ENCODE results near the gene ELP4. TPM values are rescaled to one million over a fixed set of nuclear protein-coding genes. Genes with fewer than 3 reads are reported as not detected.

The ELP4 gene, protein sequence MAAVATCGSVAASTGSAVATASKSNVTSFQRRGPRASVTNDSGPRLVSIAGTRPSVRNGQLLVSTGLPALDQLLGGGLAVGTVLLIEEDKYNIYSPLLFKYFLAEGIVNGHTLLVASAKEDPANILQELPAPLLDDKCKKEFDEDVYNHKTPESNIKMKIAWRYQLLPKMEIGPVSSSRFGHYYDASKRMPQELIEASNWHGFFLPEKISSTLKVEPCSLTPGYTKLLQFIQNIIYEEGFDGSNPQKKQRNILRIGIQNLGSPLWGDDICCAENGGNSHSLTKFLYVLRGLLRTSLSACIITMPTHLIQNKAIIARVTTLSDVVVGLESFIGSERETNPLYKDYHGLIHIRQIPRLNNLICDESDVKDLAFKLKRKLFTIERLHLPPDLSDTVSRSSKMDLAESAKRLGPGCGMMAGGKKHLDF
- total RNA-seq, result 10 to 100 TPM; 16.9 TPM

DNA sequence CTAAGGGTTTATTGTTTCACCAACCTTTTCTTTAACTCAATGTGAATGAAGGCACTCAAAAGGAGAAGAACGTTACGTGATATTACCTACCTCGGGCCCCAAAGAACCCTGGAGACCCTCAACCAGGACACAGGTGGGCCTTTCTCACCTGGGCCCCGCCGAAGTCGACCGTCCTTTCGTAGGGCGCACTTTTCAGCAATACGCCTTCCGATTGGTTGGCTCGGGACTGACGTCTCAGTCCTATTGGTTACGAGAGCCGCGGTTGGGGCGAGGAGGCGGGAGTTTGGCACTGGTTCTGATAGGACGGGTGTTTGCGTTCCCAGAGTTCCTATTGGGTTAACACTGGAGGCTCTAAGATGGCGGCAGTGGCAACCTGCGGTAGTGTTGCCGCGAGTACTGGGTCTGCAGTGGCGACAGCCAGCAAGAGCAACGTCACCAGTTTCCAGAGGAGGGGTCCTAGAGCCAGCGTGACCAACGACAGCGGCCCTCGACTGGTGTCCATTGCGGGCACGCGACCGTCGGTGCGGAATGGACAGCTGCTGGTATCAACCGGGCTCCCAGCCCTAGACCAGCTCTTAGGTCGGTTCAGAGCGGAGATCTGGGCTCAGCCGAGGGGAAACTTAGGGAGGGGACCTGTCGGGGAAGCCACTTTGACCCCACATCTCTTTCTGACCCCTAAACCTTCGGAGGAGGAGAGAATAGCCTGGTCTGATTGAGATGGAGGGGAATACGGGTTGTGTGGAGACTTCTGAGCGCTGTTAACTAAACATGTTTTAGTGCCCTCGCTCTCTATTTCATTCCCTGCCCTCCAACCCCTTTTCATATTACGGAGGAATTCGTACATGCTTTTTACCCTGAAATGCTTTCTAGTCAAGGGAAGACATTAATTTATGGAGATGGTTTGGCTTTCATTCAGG, at the start of gene ELP4, which contains the start of gene IMMP1L:
Gene ELP4, plus strand, starts transcription at position 339 of the 917 bp plus-strand sequence. Its CDS starts 18 bp downstream, at position 357.
Gene IMMP1L, minus strand, starts transcription at position 194 of the 917 bp plus-strand sequence. CDS start 46,346 bp downstream, outside the sequence.
- Histone ChIP-seq H3K27me3 (replicated peaks; ENCODE audit: insufficient read depth) (no peaks in the 10 kb centered on the region), H3K36me3 (no peaks in the 10 kb centered on the region), H3K4me3 (peak within 1 kb of the TSS; percentile 88), H3K27ac (peak within 1 kb of the TSS; percentile 79 to 80), H3K9me3 (no peaks in the 10 kb centered on the region), H3K4me1 (ENCODE audit: control insufficient read depth in 1 of 2, low read depth in 2 of 2) (peaks cover 14 to 25% of the 10 kb centered on the region in 2 donors)
- peak; percentile 98 for ATAC-seq (ENCODE audit: insufficient number of reproducible peaks, low FRiP score, low read depth)
- TF ChIP-seq, protein P1, sequence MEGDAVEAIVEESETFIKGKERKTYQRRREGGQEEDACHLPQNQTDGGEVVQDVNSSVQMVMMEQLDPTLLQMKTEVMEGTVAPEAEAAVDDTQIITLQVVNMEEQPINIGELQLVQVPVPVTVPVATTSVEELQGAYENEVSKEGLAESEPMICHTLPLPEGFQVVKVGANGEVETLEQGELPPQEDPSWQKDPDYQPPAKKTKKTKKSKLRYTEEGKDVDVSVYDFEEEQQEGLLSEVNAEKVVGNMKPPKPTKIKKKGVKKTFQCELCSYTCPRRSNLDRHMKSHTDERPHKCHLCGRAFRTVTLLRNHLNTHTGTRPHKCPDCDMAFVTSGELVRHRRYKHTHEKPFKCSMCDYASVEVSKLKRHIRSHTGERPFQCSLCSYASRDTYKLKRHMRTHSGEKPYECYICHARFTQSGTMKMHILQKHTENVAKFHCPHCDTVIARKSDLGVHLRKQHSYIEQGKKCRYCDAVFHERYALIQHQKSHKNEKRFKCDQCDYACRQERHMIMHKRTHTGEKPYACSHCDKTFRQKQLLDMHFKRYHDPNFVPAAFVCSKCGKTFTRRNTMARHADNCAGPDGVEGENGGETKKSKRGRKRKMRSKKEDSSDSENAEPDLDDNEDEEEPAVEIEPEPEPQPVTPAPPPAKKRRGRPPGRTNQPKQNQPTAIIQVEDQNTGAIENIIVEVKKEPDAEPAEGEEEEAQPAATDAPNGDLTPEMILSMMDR (IDR thresholded peaks at IDR 0.05), result peak; percentile 11
- peak; percentile 92 for DNase-seq (ENCODE audit: low spot score)

DNA sequence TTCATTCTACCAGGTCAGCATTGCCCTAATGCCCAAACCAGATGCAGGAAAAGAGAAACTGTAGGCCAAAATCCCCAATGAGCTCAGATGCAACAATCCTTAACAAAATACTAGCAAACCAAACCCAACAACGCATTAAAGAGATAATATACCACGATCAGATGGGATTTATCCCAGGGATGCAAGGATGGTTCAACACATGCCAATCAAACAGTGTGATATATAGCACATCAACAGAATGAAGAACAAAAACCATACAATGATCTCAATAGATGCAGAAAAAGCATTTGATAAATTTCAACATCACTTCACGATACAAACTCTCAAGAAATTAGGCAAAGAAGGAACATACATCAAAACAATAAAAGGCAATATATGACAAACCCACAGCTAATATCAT, 45.1 kb upstream of the ELP4 start:
- Histone ChIP-seq H3K4me3 (no peak overlapping the region), H3K27ac (no peak overlapping the region), H3K9me3 (no peaks in the 10 kb centered on the region), H3K36me3 (no peaks in the 10 kb centered on the region), H3K4me1 (ENCODE audit: control insufficient read depth in 1 of 2, low read depth in 2 of 2) (no peaks in the 10 kb centered on the region), H3K27me3 (replicated peaks; ENCODE audit: insufficient read depth) (no peaks in the 10 kb centered on the region)
- TF ChIP-seq, protein P1 (IDR thresholded peaks at IDR 0.05), result no peak
- DNase-seq (ENCODE audit: low spot score), result no peak
- no peak for ATAC-seq (ENCODE audit: insufficient number of reproducible peaks, low FRiP score, low read depth)

DNA sequence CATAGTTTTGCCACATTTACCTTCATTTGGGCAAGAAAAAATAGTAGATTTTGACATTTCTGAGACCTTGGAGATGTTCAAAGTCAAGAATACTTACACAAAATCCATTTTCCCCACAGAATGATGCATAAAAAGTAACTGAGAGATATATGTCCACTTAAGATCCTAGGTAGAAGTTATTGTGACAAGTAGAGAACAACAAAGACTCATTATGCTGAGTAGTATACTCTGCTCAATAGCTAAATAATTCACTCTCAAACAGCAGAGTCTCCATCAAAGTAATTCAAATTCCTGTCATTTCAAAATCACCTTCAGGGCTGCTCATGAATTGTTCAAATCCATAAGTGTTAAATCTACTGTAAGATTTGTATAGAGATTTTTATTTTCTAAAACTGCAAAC, 35.5 kb upstream of the ELP4 start:
- DNase-seq (ENCODE audit: low spot score), result no peak
- Histone ChIP-seq H3K4me3 (no peak overlapping the region), H3K36me3 (no peaks in the 10 kb centered on the region), H3K4me1 (ENCODE audit: control insufficient read depth in 1 of 2, low read depth in 2 of 2) (no peaks in the 10 kb centered on the region), H3K9me3 (no peaks in the 10 kb centered on the region), H3K27me3 (replicated peaks; ENCODE audit: insufficient read depth) (no peaks in the 10 kb centered on the region), H3K27ac (no peak overlapping the region)
- ATAC-seq (ENCODE audit: insufficient number of reproducible peaks, low FRiP score, low read depth), result no peak
- TF ChIP-seq, protein P1 (IDR thresholded peaks at IDR 0.05), result no peak

DNA sequence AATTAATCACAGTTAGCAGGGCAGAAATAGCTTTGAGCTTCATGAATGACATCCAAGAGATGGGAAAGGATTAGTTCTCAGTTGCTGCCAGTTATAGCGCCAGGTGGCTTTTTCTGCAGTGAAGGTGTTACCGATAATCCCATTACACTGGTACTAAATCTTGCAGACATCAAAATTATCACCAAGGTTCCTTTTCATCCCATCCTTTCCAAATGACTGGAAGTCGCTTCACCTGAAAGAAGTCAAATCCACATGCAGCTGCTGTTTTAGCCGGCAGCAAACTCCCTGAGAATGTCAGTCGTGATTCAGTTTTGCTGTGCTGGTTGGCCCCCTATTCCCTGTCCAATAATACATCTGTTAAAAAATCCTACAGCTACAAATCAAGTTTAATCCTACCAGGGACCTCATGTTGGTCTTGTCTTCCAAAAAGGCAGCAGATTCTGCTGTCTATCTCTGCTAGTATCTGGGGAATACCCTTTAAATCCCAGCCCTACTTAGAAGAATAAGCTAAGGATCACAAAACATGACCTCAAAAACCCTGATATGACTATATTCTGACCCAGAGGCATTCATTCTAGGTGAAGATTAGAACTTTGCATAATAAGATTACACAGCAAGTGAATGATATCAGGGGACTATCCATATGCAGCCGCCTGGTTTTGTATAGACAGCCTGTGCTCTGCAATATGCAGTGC, 31.9 kb upstream of the ELP4 start:
- no peak overlapping the region for H3K27ac ChIP-seq
- H3K36me3 ChIP-seq, result no peaks in the 10 kb centered on the region
- no peak overlapping the region for H3K4me3 ChIP-seq
- TF ChIP-seq, protein P1 (IDR thresholded peaks at IDR 0.05), result no peak
- peaks cover 0 to 4% of the 10 kb centered on the region in 2 donors for H3K4me1 ChIP-seq (ENCODE audit: control insufficient read depth in 1 of 2, low read depth in 2 of 2)
- no peak for ATAC-seq (ENCODE audit: insufficient number of reproducible peaks, low FRiP score, low read depth)
- no peak for DNase-seq (ENCODE audit: low spot score)
- H3K9me3 ChIP-seq, result no peaks in the 10 kb centered on the region
- no peaks in the 10 kb centered on the region for H3K27me3 ChIP-seq (replicated peaks; ENCODE audit: insufficient read depth)

Measured in thoracic aorta (tissue), 2 donors.